ENCODE data around the gene PIK3R2. TPM values are rescaled to one million over a fixed set of nuclear protein-coding genes. Genes with fewer than 3 reads are reported as not detected.

Gene PIK3R2
- polyA plus RNA-seq, 4 donors, result 1.6 to 71.3 (median 8.1) TPM

DNA sequence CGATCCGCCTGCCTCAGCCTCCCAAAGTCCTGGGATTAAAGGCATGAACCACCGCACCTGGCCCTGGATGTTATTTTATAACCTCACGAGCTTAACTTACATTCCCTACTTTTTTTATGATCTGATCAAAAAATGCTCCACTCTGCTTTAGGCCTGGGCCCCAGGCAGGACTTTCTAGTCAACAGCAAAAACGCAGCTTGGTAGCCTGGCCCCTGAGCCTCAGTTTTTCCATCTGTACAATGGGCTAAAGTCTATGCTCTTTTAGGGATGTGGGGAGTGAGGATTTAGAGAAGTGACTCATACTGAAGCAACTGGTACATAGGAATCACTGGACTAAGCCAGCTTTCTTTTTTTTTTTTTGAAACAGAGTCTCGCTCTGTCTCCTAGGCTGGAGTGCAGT, 11.9 kb upstream of the PIK3R2 start:
- peaks cover 0 to 14% (median 0%) of the 10 kb centered on the region in 3 donors for H3K4me1 ChIP-seq (ENCODE audit: control insufficient read depth in 3 of 3, insufficient read depth in 2 of 3, low read depth in 1 of 3, low read length in 2 of 3)
- no peak for FAIRE-seq
- no peak overlapping the region for H3K27ac ChIP-seq (ENCODE audit: low read depth in 1 of 3, low read length in 2 of 3)
- no peak for DNase-seq
- H3K4me3 ChIP-seq (ENCODE audit: low read depth in 1 of 3, low read length in 3 of 3), result no peak overlapping the region
- no peaks in the 10 kb centered on the region for H3K27me3 ChIP-seq (ENCODE audit: control insufficient read depth in 3 of 3, insufficient read depth in 3 of 3, low read length in 3 of 3)
- H3K9me3 ChIP-seq (ENCODE audit: control insufficient read depth in 2 of 2, insufficient read depth in 1 of 2, low read depth in 1 of 2, low read length in 1 of 2), result no peaks in the 10 kb centered on the region
- 92 to 95% (median 94%) methylated on average over 6 of the region's 6 CpGs for WGBS, 3 donors
- H3K36me3 ChIP-seq (ENCODE audit: control insufficient read depth in 3 of 3, insufficient read depth in 2 of 3, low read depth in 1 of 3, low read length in 3 of 3), result peaks cover 21 to 89% (median 42%) of the 10 kb centered on the region in 3 donors

DNA sequence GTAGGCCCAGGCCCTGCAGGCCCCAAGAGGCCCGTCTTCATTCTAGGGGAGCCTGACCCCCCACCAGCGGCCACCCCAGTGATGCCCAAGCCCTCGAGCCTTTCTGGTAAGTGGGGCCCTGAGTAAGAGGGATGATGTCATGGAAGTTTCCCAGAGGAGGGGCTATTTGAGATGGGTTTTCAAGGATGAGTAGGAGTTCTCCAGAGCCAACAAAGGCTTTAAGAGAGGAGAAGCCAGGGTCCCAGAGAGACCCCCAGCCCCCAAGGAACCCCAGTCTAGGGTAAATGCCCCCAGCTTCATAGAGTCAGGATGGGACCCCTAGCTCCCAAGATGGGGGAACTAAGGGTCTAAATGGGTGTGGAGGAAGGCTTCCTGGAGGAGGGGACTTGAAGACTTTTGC, 9.1 kb upstream of the PIK3R2 start:
- Histone ChIP-seq H3K27ac (ENCODE audit: low read depth in 1 of 3, low read length in 2 of 3) (no peak overlapping the region), H3K4me1 (ENCODE audit: control insufficient read depth in 3 of 3, insufficient read depth in 2 of 3, low read depth in 1 of 3, low read length in 2 of 3) (no peaks in the 10 kb centered on the region), H3K27me3 (ENCODE audit: control insufficient read depth in 3 of 3, insufficient read depth in 3 of 3, low read length in 3 of 3) (no peaks in the 10 kb centered on the region), H3K9me3 (ENCODE audit: control insufficient read depth in 2 of 2, insufficient read depth in 1 of 2, low read depth in 1 of 2, low read length in 1 of 2) (no peaks in the 10 kb centered on the region), H3K4me3 (ENCODE audit: low read depth in 1 of 3, low read length in 3 of 3) (no peak overlapping the region), H3K36me3 (ENCODE audit: control insufficient read depth in 3 of 3, insufficient read depth in 2 of 3, low read depth in 1 of 3, low read length in 3 of 3) (peaks cover 20 to 89% (median 45%) of the 10 kb centered on the region in 3 donors)
- FAIRE-seq, result no peak
- 92 to 95% (median 94%) methylated on average over 3 of the region's 3 CpGs for WGBS, 3 donors
- DNase-seq, result no peak

DNA sequence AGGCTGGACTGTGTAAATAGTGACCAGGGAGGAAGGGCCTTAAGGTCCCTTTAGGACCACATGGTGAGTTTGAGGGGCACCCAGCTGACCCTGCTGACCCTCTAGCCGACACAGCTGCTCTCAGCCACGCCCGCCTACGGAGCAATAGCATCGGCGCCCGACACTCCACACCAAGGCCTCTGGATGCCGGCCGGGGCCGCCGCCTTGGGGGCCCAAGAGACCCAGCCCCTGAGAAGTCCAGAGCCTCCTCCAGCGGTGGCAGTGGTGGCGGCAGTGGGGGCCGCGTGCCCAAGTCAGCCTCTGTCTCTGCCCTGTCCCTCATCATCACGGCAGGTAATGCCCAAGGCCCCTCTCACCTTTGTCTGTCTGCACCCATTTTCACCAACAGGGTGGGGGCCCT, 8.6 kb upstream of the PIK3R2 start:
- Histone ChIP-seq H3K4me1 (ENCODE audit: control insufficient read depth in 3 of 3, insufficient read depth in 2 of 3, low read depth in 1 of 3, low read length in 2 of 3) (no peaks in the 10 kb centered on the region), H3K4me3 (ENCODE audit: low read depth in 1 of 3, low read length in 3 of 3) (no peak overlapping the region), H3K36me3 (ENCODE audit: control insufficient read depth in 3 of 3, insufficient read depth in 2 of 3, low read depth in 1 of 3, low read length in 3 of 3) (peaks cover 20 to 88% (median 43%) of the 10 kb centered on the region in 3 donors), H3K27ac (ENCODE audit: low read depth in 1 of 3, low read length in 2 of 3) (no peak overlapping the region), H3K27me3 (ENCODE audit: control insufficient read depth in 3 of 3, insufficient read depth in 3 of 3, low read length in 3 of 3) (no peaks in the 10 kb centered on the region), H3K9me3 (ENCODE audit: control insufficient read depth in 2 of 2, insufficient read depth in 1 of 2, low read depth in 1 of 2, low read length in 1 of 2) (no peaks in the 10 kb centered on the region)
- DNase-seq (no peak), FAIRE-seq (no peak)
- WGBS, 3 donors, result 83 to 90% (median 90%) methylated on average over 14 to 16 of the region's 16 CpGs

DNA sequence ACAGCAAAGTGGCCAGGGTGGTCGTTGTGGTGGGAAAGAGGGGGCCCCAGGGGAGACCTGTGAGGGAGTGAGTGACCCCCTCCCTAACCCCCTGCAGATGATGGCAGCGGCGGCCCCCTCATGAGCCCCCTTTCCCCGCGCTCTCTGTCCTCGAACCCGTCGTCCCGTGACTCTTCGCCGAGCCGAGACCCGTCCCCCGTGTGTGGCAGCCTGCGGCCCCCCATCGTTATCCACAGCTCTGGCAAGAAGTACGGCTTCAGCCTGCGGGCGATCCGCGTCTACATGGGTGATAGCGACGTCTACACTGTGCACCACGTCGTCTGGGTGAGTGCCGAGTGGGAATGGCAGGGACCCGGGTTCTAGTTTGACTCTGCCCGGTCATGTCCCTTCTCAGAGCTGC, 8.1 kb upstream of the PIK3R2 start:
- Histone ChIP-seq H3K4me1 (ENCODE audit: control insufficient read depth in 3 of 3, insufficient read depth in 2 of 3, low read depth in 1 of 3, low read length in 2 of 3) (no peaks in the 10 kb centered on the region), H3K27ac (ENCODE audit: low read depth in 1 of 3, low read length in 2 of 3) (no peak overlapping the region), H3K27me3 (ENCODE audit: control insufficient read depth in 3 of 3, insufficient read depth in 3 of 3, low read length in 3 of 3) (no peaks in the 10 kb centered on the region), H3K36me3 (ENCODE audit: control insufficient read depth in 3 of 3, insufficient read depth in 2 of 3, low read depth in 1 of 3, low read length in 3 of 3) (peaks cover 20 to 91% (median 46%) of the 10 kb centered on the region in 3 donors), H3K9me3 (ENCODE audit: control insufficient read depth in 2 of 2, insufficient read depth in 1 of 2, low read depth in 1 of 2, low read length in 1 of 2) (no peaks in the 10 kb centered on the region), H3K4me3 (ENCODE audit: low read depth in 1 of 3, low read length in 3 of 3) (no peak overlapping the region)
- FAIRE-seq (no peak), DNase-seq (no peak)
- 96 to 98% (median 97%) methylated on average over 21 to 28 of the region's 28 CpGs for WGBS, 3 donors

DNA sequence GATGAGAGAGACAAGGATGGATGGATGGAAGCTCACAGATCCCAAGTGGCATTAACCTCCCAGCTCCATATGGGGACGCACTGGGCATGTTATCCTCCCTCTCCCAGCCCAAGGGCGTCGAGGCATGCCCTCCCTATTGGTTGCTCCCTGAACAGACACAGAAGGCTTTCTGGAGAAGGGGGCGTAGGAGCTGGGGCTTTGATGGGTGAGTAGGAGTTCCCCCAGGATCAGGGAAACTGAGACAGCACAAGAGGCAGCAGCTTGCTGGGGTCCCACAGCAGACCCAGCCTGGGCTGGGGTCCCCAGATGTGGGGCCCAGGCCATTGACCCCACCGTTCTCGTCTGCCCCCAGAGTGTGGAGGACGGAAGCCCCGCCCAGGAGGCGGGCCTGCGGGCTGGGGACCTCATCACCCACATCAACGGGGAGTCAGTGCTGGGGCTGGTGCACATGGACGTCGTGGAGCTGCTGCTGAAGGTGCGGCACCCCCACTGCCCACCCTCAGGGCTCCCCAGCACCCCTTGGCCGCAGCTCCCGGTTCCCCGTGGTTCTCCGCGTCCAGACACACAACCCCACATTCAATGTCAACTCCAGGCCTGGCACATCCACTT, 7.5 kb upstream of the PIK3R2 start:
- peaks cover 20 to 91% (median 44%) of the 10 kb centered on the region in 3 donors for H3K36me3 ChIP-seq (ENCODE audit: control insufficient read depth in 3 of 3, insufficient read depth in 2 of 3, low read depth in 1 of 3, low read length in 3 of 3)
- DNase-seq, result no peak
- 94 to 97% (median 96%) methylated on average over 17 to 19 of the region's 19 CpGs for WGBS, 3 donors
- H3K4me1 ChIP-seq (ENCODE audit: control insufficient read depth in 3 of 3, insufficient read depth in 2 of 3, low read depth in 1 of 3, low read length in 2 of 3), result no peaks in the 10 kb centered on the region
- H3K9me3 ChIP-seq (ENCODE audit: control insufficient read depth in 2 of 2, insufficient read depth in 1 of 2, low read depth in 1 of 2, low read length in 1 of 2), result no peaks in the 10 kb centered on the region
- H3K27me3 ChIP-seq (ENCODE audit: control insufficient read depth in 3 of 3, insufficient read depth in 3 of 3, low read length in 3 of 3), result no peaks in the 10 kb centered on the region
- H3K4me3 ChIP-seq (ENCODE audit: low read depth in 1 of 3, low read length in 3 of 3), result no peak overlapping the region
- no peak overlapping the region for H3K27ac ChIP-seq (ENCODE audit: low read depth in 1 of 3, low read length in 2 of 3)
- FAIRE-seq, result no peak

DNA sequence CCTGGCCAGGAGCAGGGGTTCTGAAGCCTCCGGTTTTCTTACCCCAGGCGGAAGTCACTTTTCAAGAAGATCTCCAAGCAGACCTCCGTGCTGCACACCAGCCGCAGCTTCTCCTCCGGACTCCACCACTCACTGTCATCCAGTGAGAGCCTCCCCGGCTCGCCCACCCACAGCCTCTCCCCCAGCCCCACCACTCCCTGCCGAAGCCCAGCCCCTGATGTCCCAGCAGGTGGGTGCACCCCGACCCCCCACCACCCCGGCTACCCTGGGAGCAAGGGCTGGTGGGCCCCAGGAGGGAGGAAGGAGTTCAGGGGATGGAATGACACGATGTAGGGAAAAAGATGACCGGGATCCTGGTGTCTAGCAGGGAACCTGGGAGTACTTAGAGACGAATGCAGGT, 5.6 kb upstream of the PIK3R2 start:
- FAIRE-seq (no peak), DNase-seq (no peak)
- Histone ChIP-seq H3K4me1 (ENCODE audit: control insufficient read depth in 3 of 3, insufficient read depth in 2 of 3, low read depth in 1 of 3, low read length in 2 of 3) (peaks cover 0 to 6% (median 0%) of the 10 kb centered on the region in 3 donors), H3K36me3 (ENCODE audit: control insufficient read depth in 3 of 3, insufficient read depth in 2 of 3, low read depth in 1 of 3, low read length in 3 of 3) (peaks cover 18 to 87% (median 37%) of the 10 kb centered on the region in 3 donors), H3K27ac (ENCODE audit: low read depth in 1 of 3, low read length in 2 of 3) (no peak overlapping the region), H3K4me3 (ENCODE audit: low read depth in 1 of 3, low read length in 3 of 3) (no peak overlapping the region), H3K9me3 (ENCODE audit: control insufficient read depth in 2 of 2, insufficient read depth in 1 of 2, low read depth in 1 of 2, low read length in 1 of 2) (no peaks in the 10 kb centered on the region), H3K27me3 (ENCODE audit: control insufficient read depth in 3 of 3, insufficient read depth in 3 of 3, low read length in 3 of 3) (no peaks in the 10 kb centered on the region)
- WGBS, 3 donors, result 91 to 95% (median 91%) methylated on average over 13 of the region's 13 CpGs

DNA sequence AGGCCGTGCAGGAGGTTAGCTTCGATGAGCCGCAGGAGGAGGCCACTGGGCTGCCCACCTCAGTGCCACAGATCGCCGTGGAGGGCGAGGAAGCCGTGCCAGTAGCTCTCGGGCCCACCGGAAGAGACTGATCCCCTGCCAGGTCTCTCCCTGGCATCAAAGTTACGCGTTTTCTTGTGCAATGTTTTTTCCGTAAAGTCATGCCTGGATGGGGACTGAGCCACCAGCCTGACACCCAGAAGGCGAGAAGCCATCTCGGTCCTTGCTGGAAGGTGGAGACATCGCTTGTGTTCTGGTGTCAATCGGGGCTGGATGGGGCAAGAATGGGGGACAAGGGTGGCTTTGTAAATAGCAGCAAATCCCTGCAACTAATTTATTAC, 3.4 kb upstream of the PIK3R2 start:
- Histone ChIP-seq H3K27me3 (ENCODE audit: control insufficient read depth in 3 of 3, insufficient read depth in 3 of 3, low read length in 3 of 3) (no peaks in the 10 kb centered on the region), H3K36me3 (ENCODE audit: control insufficient read depth in 3 of 3, insufficient read depth in 2 of 3, low read depth in 1 of 3, low read length in 3 of 3) (peaks cover 12 to 67% (median 23%) of the 10 kb centered on the region in 3 donors), H3K27ac (ENCODE audit: low read depth in 1 of 3, low read length in 2 of 3) (no peak overlapping the region), H3K4me3 (ENCODE audit: low read depth in 1 of 3, low read length in 3 of 3) (no peak overlapping the region), H3K4me1 (ENCODE audit: control insufficient read depth in 3 of 3, insufficient read depth in 2 of 3, low read depth in 1 of 3, low read length in 2 of 3) (peaks cover 0 to 14% (median 3%) of the 10 kb centered on the region in 3 donors), H3K9me3 (ENCODE audit: control insufficient read depth in 2 of 2, insufficient read depth in 1 of 2, low read depth in 1 of 2, low read length in 1 of 2) (no peaks in the 10 kb centered on the region)
- DNase-seq (no peak), FAIRE-seq (no peak)
- whole genome bisulfite sequencing, 3 donors, result 88 to 90% (median 89%) methylated on average over 11 to 16 of the region's 16 CpGs

DNA sequence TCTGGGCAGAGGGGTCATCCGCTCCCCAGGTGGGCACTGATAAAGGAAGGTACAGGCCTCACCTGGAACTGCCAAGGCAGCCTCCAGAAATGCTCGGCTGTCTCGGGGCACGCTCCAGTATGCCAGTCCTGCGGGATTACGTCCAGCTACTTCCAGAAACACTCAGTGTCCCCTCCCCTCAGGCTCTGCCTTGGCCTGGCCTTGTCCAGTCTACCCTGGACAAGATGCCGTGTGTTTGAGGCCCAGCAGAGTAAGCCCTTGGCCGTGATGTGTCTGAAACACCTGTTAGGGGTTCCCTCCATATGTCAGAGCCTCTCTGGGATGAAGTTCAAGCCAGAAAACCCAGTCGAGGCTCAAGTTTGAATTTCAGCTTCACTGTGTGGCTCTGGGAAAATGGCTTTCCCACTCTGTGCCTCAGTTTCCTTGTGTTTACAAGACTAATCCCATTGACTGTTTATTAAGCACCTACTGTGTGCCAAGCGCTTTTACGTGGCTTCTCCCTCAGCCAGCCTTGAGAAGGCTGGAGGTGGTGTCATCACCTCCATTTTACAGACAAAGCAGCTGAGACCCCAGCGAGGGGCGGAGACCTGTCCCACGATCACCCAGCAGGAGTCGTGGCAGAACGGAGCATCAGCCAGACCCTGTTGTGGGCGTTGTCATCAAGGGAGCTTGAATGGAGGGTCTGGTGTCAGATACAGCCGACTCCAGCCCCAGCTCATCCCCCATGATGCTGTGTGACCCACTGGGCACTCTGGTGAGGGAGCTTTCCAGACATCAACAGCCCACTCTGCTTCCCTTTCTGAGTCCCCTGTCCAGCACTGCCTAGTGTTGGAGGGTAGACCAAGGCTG, 2.0 kb upstream of the PIK3R2 start:
- DNase-seq, result no peak
- no peaks in the 10 kb centered on the region for H3K9me3 ChIP-seq (ENCODE audit: control insufficient read depth in 2 of 2, insufficient read depth in 1 of 2, low read depth in 1 of 2, low read length in 1 of 2)
- FAIRE-seq, result no peak
- no peak overlapping the region for H3K4me3 ChIP-seq (ENCODE audit: low read depth in 1 of 3, low read length in 3 of 3)
- no peaks in the 10 kb centered on the region for H3K27me3 ChIP-seq (ENCODE audit: control insufficient read depth in 3 of 3, insufficient read depth in 3 of 3, low read length in 3 of 3)
- WGBS, 3 donors, result 87 to 90% (median 89%) methylated on average over 18 of the region's 18 CpGs
- no peak overlapping the region for H3K27ac ChIP-seq (ENCODE audit: low read depth in 1 of 3, low read length in 2 of 3)
- H3K4me1 ChIP-seq (ENCODE audit: control insufficient read depth in 3 of 3, insufficient read depth in 2 of 3, low read depth in 1 of 3, low read length in 2 of 3), result peaks cover 0 to 23% (median 3%) of the 10 kb centered on the region in 3 donors
- peaks cover 8 to 62% (median 11%) of the 10 kb centered on the region in 3 donors for H3K36me3 ChIP-seq (ENCODE audit: control insufficient read depth in 3 of 3, insufficient read depth in 2 of 3, low read depth in 1 of 3, low read length in 3 of 3)

Data from small intestine (tissue), 7 donors.